ENCODE data around the gene PSMD3.

PSMD3 gene

GRCh38 chr17:40021451-40021971, 40.9 kb downstream of the PSMD3 start:
- no peak for DNase-seq

GRCh38 chr17:40022497-40022896, 41.9 kb downstream of the PSMD3 start:
- no peak for DNase-seq

- DNase-seq, result no peak
Observed at GRCh38 chr17:40022961-40023541, 42.4 kb downstream of the PSMD3 start.

- DNase-seq, result no peak
Observed at GRCh38 chr17:40023590-40024292, 43.1 kb downstream of the PSMD3 start.

- no peak for DNase-seq
Observed at GRCh38 chr17:40024901-40025300, 44.3 kb downstream of the PSMD3 start.

- DNase-seq, result no peak
Observed at GRCh38 chr17:40025559-40025958, 45.0 kb downstream of the PSMD3 start.

- DNase-seq, result no peak
Observed at GRCh38 chr17:40025991-40026815, 45.6 kb downstream of the PSMD3 start.

GRCh38 chr17:40026816-40027613, 46.4 kb downstream of the PSMD3 start:
- peak in 52 of 58 donors; percentile 11 to 78 (median 36) for DNase-seq

GRCh38 chr17:40027614-40028012, 47.0 kb downstream of the PSMD3 start:
- DNase-seq, result no peak

- DNase-seq, result no peak
Observed at GRCh38 chr17:40028595-40028994, 48.0 kb downstream of the PSMD3 start.

- DNase-seq, result no peak
Observed at GRCh38 chr17:40031706-40032105, 51.1 kb downstream of the PSMD3 start.

GRCh38 chr17:40032322-40033320, 52.0 kb downstream of the PSMD3 start:
- DNase-seq, result no peak

GRCh38 chr17:40033339-40033738, 52.7 kb downstream of the PSMD3 start:
- no peak for DNase-seq

- DNase-seq, result no peak
Observed at GRCh38 chr17:40034426-40035161, 54.0 kb downstream of the PSMD3 start.

- peak in 37 of 58 donors; percentile 8 to 79 (median 33) for DNase-seq
Observed at GRCh38 chr17:40035162-40035559, 54.6 kb downstream of the PSMD3 start.

- DNase-seq, result peak in 15 of 58 donors; percentile 10 to 47 (median 20)
Observed at GRCh38 chr17:40038882-40039513, 58.4 kb downstream of the PSMD3 start.

GRCh38 chr17:40041196-40041595, 60.6 kb downstream of the PSMD3 start:
- DNase-seq, result no peak
